Smooth muscle cell (in vitro differentiated cells): ENCODE measurements around the gene KLRK1. TPM values are rescaled to one million over a fixed set of nuclear protein-coding genes. Genes with fewer than 3 reads are reported as not detected.
A peak's percentile ranks its signal among the peaks of the same experiment; 100 is the strongest.
"Not testable (repeated sequence)": the region's sequence is repeated elsewhere in the genome, so short reads cannot be mapped to it uniquely, and the experiment has no call there.

ENCODE experiments used
- DNase-seq: peaks from one replicate; lab custom pipeline; 2025; ENCODE audit not compliant: unreplicated experiment; lab: John Stamatoyannopoulos, UW
- H2AFZ ChIP-seq: fragments of 200-600 bp; sonication (generic); 2 replicates; pipeline ENCODE4 v1.6.0; 2016; ENCODE audit warnings: antibody characterized with exemption, low read depth, mild to moderate bottlenecking
- H3F3A ChIP-seq: fragments of 200-600 bp; sonication (generic); 2 replicates; pipeline ENCODE4 v1.6.0; 2017; ENCODE audit warnings: antibody characterized with exemption, low read depth
- H3K27ac ChIP-seq: fragments of 200-600 bp; sonication (generic); 2 replicates; pipeline ENCODE4 v1.5.1; 2016; ENCODE audit warnings: low read depth, mild to moderate bottlenecking
- H3K27me3 ChIP-seq: fragments of 200-600 bp; sonication (generic); 2 replicates; pipeline ENCODE4 v1.6.1; 2016; ENCODE audit warnings: low read depth, mild to moderate bottlenecking
- H3K36me3 ChIP-seq: fragments of 200-600 bp; sonication (generic); 2 replicates; pipeline ENCODE4 v1.5.1; 2016; ENCODE audit warnings: low read depth
- H3K4me1 ChIP-seq: fragments of 200-600 bp; sonication (generic); 2 replicates; pipeline ENCODE4 v1.5.1; 2016; ENCODE audit warnings: low read depth
- H3K4me2 ChIP-seq: fragments of 200-600 bp; sonication (generic); 2 replicates; pipeline ENCODE4 v1.6.0; 2016; ENCODE audit warnings: mild to moderate bottlenecking
- H3K4me3 ChIP-seq: fragments of 200-600 bp; sonication (generic); 2 replicates; pipeline ENCODE4 v1.5.1; 2016; ENCODE audit warnings: mild to moderate bottlenecking
- H3K79me2 ChIP-seq: fragments of 200-600 bp; sonication (generic); 2 replicates; pipeline ENCODE4 v1.6.0; 2016; ENCODE audit warnings: low read depth, mild to moderate bottlenecking
- H3K9ac ChIP-seq: fragments of 200-600 bp; sonication (generic); 2 replicates; pipeline ENCODE4 v1.6.0; 2016; ENCODE audit warnings: low read depth
- H3K9me3 ChIP-seq: fragments of 200-600 bp; sonication (generic); replicated peaks from 2 replicates; pipeline ENCODE4 v1.5.1; 2016; ENCODE audit warnings: low read depth
- H4K20me1 ChIP-seq: fragments of 200-600 bp; sonication (generic); 2 replicates; pipeline ENCODE4 v1.6.0; 2016; ENCODE audit warnings: low read depth
- CTCF ChIP-seq: fragments of 200-600 bp; sonication (generic); IDR thresholded peaks from 2 replicates; pipeline ENCODE4 v1.5.1; 2017; ENCODE audit warnings: borderline replicate concordance, mild to moderate bottlenecking, antibody characterized with exemption; ENCODE audit not compliant: insufficient read depth, poor library complexity, severe bottlenecking
- WGBS: methylation state at CpG from one replicate; pipeline ENCODE4 v1.1.7; 2016; ENCODE audit warnings: low lambda C conversion rate; 5-methylcytosine and 5-hydroxymethylcytosine counted together
- polyA plus RNA-seq: library from polyadenylated mRNA; unstranded; fragments of >200 nt; fragmentation: Nextera tagmentation; extraction: Ambion mirVana; gene quantifications from 2 replicates; pipeline ENCODE4 v1.2.1, GENCODE V29; 2016
- total RNA-seq: library from RNA; depleted of rRNA; stranded (reverse); fragments of >200 nt; gene quantifications from 2 replicates; pipeline ENCODE4 v1.2.3, GENCODE V29; 2014

Gene KLRK1
- total and polyA plus RNA-seq, 2 experiments from 2014 or later = not detected

GRCh38 chr12:10331642-10332239, 58.1 kb downstream of the KLRK1 start:
- peak; percentile 78 for TF ChIP-seq CTCF
- WGBS = 51% methylated on average over 2 of the region's 2 CpGs
- no peak for DNase-seq

GRCh38 chr12:10328691-10329090, 61.1 kb downstream of the KLRK1 start:
- not testable (repeated sequence) for H4K20me1 ChIP-seq, H3K9me3 ChIP-seq, H3K9ac ChIP-seq, H3K27me3 ChIP-seq, H3K4me3 ChIP-seq, H3K79me2 ChIP-seq, H3K27ac ChIP-seq, H3K36me3 ChIP-seq, H3F3A ChIP-seq, H2AFZ ChIP-seq, DNase-seq, H3K4me2 ChIP-seq, H3K4me1 ChIP-seq
- WGBS = 86% methylated on average over 2 of the region's 2 CpGs

More at GRCh38 chr12:10331642-10332239, 58.1 kb downstream of the KLRK1 start:
- Histone ChIP-seq H3F3A (no peaks in the 10 kb centered on the region), H2AFZ (peak overlapping the region; percentile 61), H3K4me3 (no peak overlapping the region), H4K20me1 (no peaks in the 10 kb centered on the region), H3K27ac (no peak overlapping the region), H3K9me3 (no peaks in the 10 kb centered on the region), H3K79me2 (no peaks in the 10 kb centered on the region), H3K36me3 (no peaks in the 10 kb centered on the region), H3K9ac (no peak overlapping the region), H3K4me1 (no peaks in the 10 kb centered on the region), H3K4me2 (no peak overlapping the region), H3K27me3 (no peaks in the 10 kb centered on the region)

Other genes with a start within 250 kb of the KLRK1 start
- gene OLR1, start 217.9 kb downstream of the KLRK1 start, total RNA-seq = 7.4 and 14.5 TPM in 2 replicates
- gene OLR1, start 217.9 kb downstream of the KLRK1 start, polyA plus RNA-seq = 5.4 and 6.7 TPM in 2 replicates
- gene TMEM52B, start 211.0 kb downstream of the KLRK1 start, total RNA-seq = 1.6 and 2.0 TPM in 2 replicates
- gene TMEM52B, start 211.0 kb downstream of the KLRK1 start, polyA plus RNA-seq = 0.77 and 4.5 TPM in 2 replicates
- gene GABARAPL1, start 177.2 kb downstream of the KLRK1 start, total RNA-seq = 83.4 and 101 TPM in 2 replicates
- 87.3 and 90.0 TPM in 2 replicates for gene GABARAPL1, start 177.2 kb downstream of the KLRK1 start, polyA plus RNA-seq
- 0.18 and 1.2 TPM in 2 replicates for gene KLRD1, start 82.2 kb downstream of the KLRK1 start, total RNA-seq
- gene KLRD1, start 82.2 kb downstream of the KLRK1 start, polyA plus RNA-seq = 0.09 and 0.56 TPM in 2 replicates
- gene KLRC4, start 19.7 kb upstream of the KLRK1 start, total RNA-seq = not detected in 2 replicates
- gene KLRC4, start 19.7 kb upstream of the KLRK1 start, polyA plus RNA-seq = not detected in 2 replicates
- gene KLRC3, start 30.6 kb upstream of the KLRK1 start, total RNA-seq = not detected in 2 replicates
- gene KLRC3, start 30.6 kb upstream of the KLRK1 start, polyA plus RNA-seq = not detected in 2 replicates
- gene KLRC2, start 46.0 kb upstream of the KLRK1 start, total RNA-seq = not detected in 2 replicates
- not detected in 2 replicates for gene KLRC2, start 46.0 kb upstream of the KLRK1 start, polyA plus RNA-seq
- not detected in 2 replicates for gene KLRC1, start 63.3 kb upstream of the KLRK1 start, total RNA-seq
- gene KLRC1, start 63.3 kb upstream of the KLRK1 start, polyA plus RNA-seq = not detected in 2 replicates
- gene EIF2S3B, start 115.8 kb upstream of the KLRK1 start, total RNA-seq = 0.49 and 0.58 TPM in 2 replicates
- 0.13 TPM in 1 of 2 replicates, not detected in the other for gene EIF2S3B, start 115.8 kb upstream of the KLRK1 start, polyA plus RNA-seq
- gene MAGOHB, start 223.6 kb upstream of the KLRK1 start, total RNA-seq = 24.0 and 40.1 TPM in 2 replicates
- gene MAGOHB, start 223.6 kb upstream of the KLRK1 start, polyA plus RNA-seq = 62.2 and 68.4 TPM in 2 replicates